ENCODE results near the gene DPPA4.
A peak's percentile ranks its signal among the peaks of the same experiment; 100 is the strongest.

DPPA4 gene

GRCh38 chr3:109355625-109356441, 18.5 kb upstream of the DPPA4 start:
- peak overlapping the region; percentile 10 for H3K4me3 ChIP-seq (ENCODE audit: low read length)
- no peak for DNase-seq (ENCODE audit: low read depth)
- TF ChIP-seq CTCF (conservative IDR thresholded peaks at IDR 0.05; ENCODE audit: low read depth, low read length): no peak

- DNase-seq (ENCODE audit: low read depth): no peak
- no peak for TF ChIP-seq CTCF (conservative IDR thresholded peaks at IDR 0.05; ENCODE audit: low read depth, low read length)
- H3K4me3 ChIP-seq (ENCODE audit: low read length): no peak overlapping the region
These were observed 15.7 kb upstream of the DPPA4 start for GRCh38 chr3:109353057-109353456.

- DNase-seq (ENCODE audit: low read depth): no peak
- no peak overlapping the region for H3K4me3 ChIP-seq (ENCODE audit: low read length)
- TF ChIP-seq CTCF (conservative IDR thresholded peaks at IDR 0.05; ENCODE audit: low read depth, low read length): no peak
These were observed 13.9 kb upstream of the DPPA4 start for GRCh38 chr3:109351231-109351630.

- H3K4me3 ChIP-seq (ENCODE audit: low read length): no peak overlapping the region
- no peak for TF ChIP-seq CTCF (conservative IDR thresholded peaks at IDR 0.05; ENCODE audit: low read depth, low read length)
- no peak for DNase-seq (ENCODE audit: low read depth)
These were observed 9.5 kb upstream of the DPPA4 start for GRCh38 chr3:109346770-109347295.

GRCh38 chr3:109346099-109346498, 8.8 kb upstream of the DPPA4 start:
- H3K4me3 ChIP-seq (ENCODE audit: low read length): no peak overlapping the region
- no peak for DNase-seq (ENCODE audit: low read depth)
- TF ChIP-seq CTCF (conservative IDR thresholded peaks at IDR 0.05; ENCODE audit: low read depth, low read length): no peak

GRCh38 chr3:109339714-109340648, 2.6 kb upstream of the DPPA4 start:
- TF ChIP-seq CTCF (conservative IDR thresholded peaks at IDR 0.05; ENCODE audit: low read depth, low read length): no peak
- DNase-seq (ENCODE audit: low read depth): no peak
- H3K4me3 ChIP-seq (ENCODE audit: low read length): no peak overlapping the region

Data from retinal pigment epithelial cell (primary cell).